ENCODE results near the gene KHSRP. TPM values are rescaled to one million over a fixed set of nuclear protein-coding genes. Genes with fewer than 3 reads are reported as not detected.

The KHSRP gene
- total and polyA plus RNA-seq, 2 of the 4 experiments (the other 2 are of a cell fraction) = 31.9 to 93.7 TPM

GRCh38 chr19:6413721-6414643 is 10.6 kb downstream of the KHSRP start:
- TF ChIP-seq SMC3 (IDR thresholded peaks at IDR 0.05; ENCODE audit: low read depth, low read length) (no peak), CHD1 (IDR thresholded peaks at IDR 0.05; ENCODE audit: low read depth, low read length) (no peak), CEBPB (IDR thresholded peaks at IDR 0.05; ENCODE audit: low read depth, low read length) (no peak), FOS (IDR thresholded peaks at IDR 0.05; ENCODE audit: low read depth, low read length) (no peak), RFX5 (IDR thresholded peaks at IDR 0.05; ENCODE audit: low read depth, low read length) (no peak), CTCF (conservative IDR thresholded peaks at IDR 0.05; ENCODE audit: low read depth, low read length) (no peak), RCOR1 (IDR thresholded peaks at IDR 0.05; ENCODE audit: insufficient replicate concordance, low read length) (no peak), USF2 (IDR thresholded peaks at IDR 0.05; ENCODE audit: low read depth, low read length) (no peak), POLR2A (IDR thresholded peaks at IDR 0.05; ENCODE audit: low read depth, low read length) (no peak), NFE2L2 (IDR thresholded peaks at IDR 0.05; ENCODE audit: low read depth, low read length) (no peak), MAZ (IDR thresholded peaks at IDR 0.05; ENCODE audit: borderline replicate concordance, low read depth, low read length) (no peak), ELK1 (IDR thresholded peaks at IDR 0.05; ENCODE audit: borderline replicate concordance, low read depth, low read length) (no peak)
- Histone ChIP-seq H3K9me1 (ENCODE audit: insufficient read depth, low read length) (no peaks in the 10 kb centered on the region; the same call in 1 of the 2 replicates), H3K4ac (ENCODE audit: low read depth, low read length) (no peak overlapping the region), H3K56ac (ENCODE audit: extremely low read depth, insufficient read depth, low read length) (no peak overlapping the region), H3K27me3 (ENCODE audit: control insufficient read depth, insufficient read depth, low read length) (no peaks in the 10 kb centered on the region), H3K18ac (ENCODE audit: low read depth, low read length) (no peak overlapping the region), H3K9ac (ENCODE audit: low read depth, low read length) (no peak overlapping the region), H3K36me3 (ENCODE audit: control insufficient read depth, insufficient read depth, low read length) (peaks cover 55% of the 10 kb centered on the region), H3K79me1 (ENCODE audit: low read depth in 1 of 2, low read length in 2 of 2) (peaks cover 0 to 14% of the 10 kb centered on the region in 2 experiments; a peak in 2 of 4 replicates), H4K91ac (ENCODE audit: insufficient read depth, low read depth, low read length) (no peak overlapping the region), H3K23ac (ENCODE audit: low read depth, low read length) (no peak overlapping the region), H2BK120ac (ENCODE audit: low read depth, low read length) (no peak overlapping the region), H3K14ac (replicated peaks; ENCODE audit: low read depth, low read length) (no peak overlapping the region), H2AK5ac (ENCODE audit: low read depth, low read length) (no peak overlapping the region), H2BK5ac (ENCODE audit: low read depth, low read length, poor library complexity, severe bottlenecking) (no peak overlapping the region), H2AFZ (replicated peaks; ENCODE audit: low read length, poor library complexity) (no peak overlapping the region), H2BK15ac (ENCODE audit: low read depth, low read length) (no peak overlapping the region), H3K4me2 (ENCODE audit: low read depth, low read length) (no peak overlapping the region), H4K8ac (ENCODE audit: low read depth in 2 of 2, low read length in 2 of 2) (no peak overlapping the region), H4K20me1 (ENCODE audit: insufficient read depth, low read length) (peaks cover 18% of the 10 kb centered on the region), H4K5ac (ENCODE audit: low read depth, low read length) (no peak overlapping the region), H3K4me1 (ENCODE audit: control insufficient read depth, insufficient read depth, low read length) (no peaks in the 10 kb centered on the region), H3K9me3 (ENCODE audit: control insufficient read depth, insufficient read depth, low read length) (no peaks in the 10 kb centered on the region), H3K4me3 (ENCODE audit: insufficient read depth, low read depth, low read length) (no peak overlapping the region), H3K27ac (ENCODE audit: insufficient read depth, low read length) (no peak overlapping the region), H2AK9ac (replicated peaks; ENCODE audit: low read depth, low read length, poor library complexity) (peak overlapping the region; percentile 5), H2BK20ac (ENCODE audit: low read depth, low read length) (no peak overlapping the region)
- ChIA-PET CTCF (no interaction called here), POLR2A (ENCODE audit: unreplicated experiment) (no interaction called here)
- DNase-seq = no peak
- BruUV-seq (replicated peaks) = TSS peak; percentile 74
- no peak for ATAC-seq (ENCODE audit: low read depth)
- dilution Hi-C loops (cut with HindIII; ENCODE audit: low sequenced_read_pairs, unreplicated experiment) (no loop called here), in situ Hi-C loops (cut with MboI; ENCODE audit: low sequenced_read_pairs) (no loop called here), intact Hi-C loops (cut with micrococcal nuclease) (loop anchor here (10.0 kb wide), 1 partner anchor 369 kb away; no protein-coding TSS in a partner anchor)
- 86% methylated on average over 5 of the region's 42 CpGs; no CpG with 5 or more reads in 1 of the 2 experiments for WGBS, 2 experiments (ENCODE audit: extremely low coverage in 2 of 2, insufficient read length in 1 of 2)

All from IMR-90 (cell line).